Ascending aorta (tissue), 2 donors: ENCODE measurements around the gene MARK2. TPM values are rescaled to one million over a fixed set of nuclear protein-coding genes. Genes with fewer than 3 reads are reported as not detected.

Experiments used
- DNase-seq, 2 donors: peaks; one replicate each; pipeline ENCODE4 v3.0.0-alpha.2; 2019; ENCODE audit warnings: low spot score in 2 of 2
- H3K27ac ChIP-seq, 2 donors: fragments of 200-600 bp; sonication (generic); one replicate each; pipeline ENCODE4 v1.5.1; 2016 to 2017; ENCODE audit warnings: mild to moderate bottlenecking in 1 of 2
- H3K27me3 ChIP-seq: fragments of 200-600 bp; sonication (generic); one replicate; pipeline ENCODE4 v1.5.1; 2017
- H3K36me3 ChIP-seq, 2 donors: fragments of 200-600 bp; sonication (generic); one replicate each; pipeline ENCODE4 v1.5.1; 2016
- H3K4me1 ChIP-seq, 2 donors: fragments of 200-600 bp; sonication (generic); one replicate each; pipeline ENCODE4 v1.5.1; 2016 to 2017; ENCODE audit warnings: mild to moderate bottlenecking in 1 of 2
- H3K4me3 ChIP-seq, 2 donors: fragments of 200-600 bp; sonication (generic); one replicate each; pipeline ENCODE4 v1.5.1; 2016 to 2017; ENCODE audit warnings: mild to moderate bottlenecking in 1 of 2
- H3K9me3 ChIP-seq, 2 donors: fragments of 200-600 bp; sonication (generic); one replicate each; pipeline ENCODE4 v1.5.1; 2016
- intact Hi-C: fragments of 100-400 bp; cut with DNase I; formaldehyde crosslinking; loops from one replicate; pipeline ENCODE4 v1.15.1; 2023
- total RNA-seq: library from RNA; depleted of rRNA; stranded (reverse); fragments of >200 nt; gene quantifications from one replicate; pipeline ENCODE4 v1.1.0, GENCODE V29; 2016
- TF ChIP-seq, protein P1 (sequence below), 3 experiments: fragments of 200-600 bp in 2 of 3; fragments of 450-650 bp in 1 of 3; sonication (generic) in 2 of 3; IDR thresholded peaks; one replicate each; pipeline ENCODE4 v1.5.1; 2016 to 2019; ENCODE audit warnings: antibody characterized with exemption in 3 of 3, mild to moderate bottlenecking in 1 of 3, moderate library complexity in 1 of 3

MARK2 gene
- total RNA-seq, 1 donor from 2014 or later: 45.7 TPM

DNA sequence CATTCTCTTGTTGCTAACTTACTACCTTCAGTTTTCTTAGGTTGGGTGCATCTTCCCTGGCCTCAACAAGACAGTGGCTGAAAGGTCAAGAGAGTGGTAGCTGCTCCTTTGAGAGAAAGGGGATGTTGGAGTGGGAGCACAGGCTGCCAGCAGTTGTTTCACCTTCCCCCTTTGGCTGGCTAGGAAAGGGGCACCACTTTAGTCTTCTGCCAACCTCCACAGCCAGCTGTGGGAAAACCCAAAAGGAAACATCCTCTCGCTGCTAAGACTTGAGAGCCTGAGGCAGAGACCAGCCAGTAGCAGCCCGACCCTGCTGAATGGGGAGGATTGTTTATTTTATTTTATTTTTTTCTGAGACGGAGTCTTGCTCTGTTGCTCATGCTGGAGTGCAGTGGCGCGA is 34.4 kb downstream of the MARK2 start:
- no peaks in the 10 kb centered on the region for H3K9me3 ChIP-seq
- peak overlapping the region; percentile 38 to 48 for H3K27ac ChIP-seq
- H3K4me3 ChIP-seq: no peak overlapping the region
- peaks cover 20 to 54% of the 10 kb centered on the region in 2 donors for H3K4me1 ChIP-seq
- H3K36me3 ChIP-seq: no peaks in the 10 kb centered on the region
- DNase-seq: no peak
- intact Hi-C loops: loop anchor here (2.0 kb wide), 2 partner anchors 45 to 65 kb away; partner anchors contain the start of gene NAA40
- H3K27me3 ChIP-seq: no peaks in the 10 kb centered on the region
- TF ChIP-seq, protein P1, sequence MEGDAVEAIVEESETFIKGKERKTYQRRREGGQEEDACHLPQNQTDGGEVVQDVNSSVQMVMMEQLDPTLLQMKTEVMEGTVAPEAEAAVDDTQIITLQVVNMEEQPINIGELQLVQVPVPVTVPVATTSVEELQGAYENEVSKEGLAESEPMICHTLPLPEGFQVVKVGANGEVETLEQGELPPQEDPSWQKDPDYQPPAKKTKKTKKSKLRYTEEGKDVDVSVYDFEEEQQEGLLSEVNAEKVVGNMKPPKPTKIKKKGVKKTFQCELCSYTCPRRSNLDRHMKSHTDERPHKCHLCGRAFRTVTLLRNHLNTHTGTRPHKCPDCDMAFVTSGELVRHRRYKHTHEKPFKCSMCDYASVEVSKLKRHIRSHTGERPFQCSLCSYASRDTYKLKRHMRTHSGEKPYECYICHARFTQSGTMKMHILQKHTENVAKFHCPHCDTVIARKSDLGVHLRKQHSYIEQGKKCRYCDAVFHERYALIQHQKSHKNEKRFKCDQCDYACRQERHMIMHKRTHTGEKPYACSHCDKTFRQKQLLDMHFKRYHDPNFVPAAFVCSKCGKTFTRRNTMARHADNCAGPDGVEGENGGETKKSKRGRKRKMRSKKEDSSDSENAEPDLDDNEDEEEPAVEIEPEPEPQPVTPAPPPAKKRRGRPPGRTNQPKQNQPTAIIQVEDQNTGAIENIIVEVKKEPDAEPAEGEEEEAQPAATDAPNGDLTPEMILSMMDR (IDR thresholded peaks at IDR 0.05): no peak

DNA sequence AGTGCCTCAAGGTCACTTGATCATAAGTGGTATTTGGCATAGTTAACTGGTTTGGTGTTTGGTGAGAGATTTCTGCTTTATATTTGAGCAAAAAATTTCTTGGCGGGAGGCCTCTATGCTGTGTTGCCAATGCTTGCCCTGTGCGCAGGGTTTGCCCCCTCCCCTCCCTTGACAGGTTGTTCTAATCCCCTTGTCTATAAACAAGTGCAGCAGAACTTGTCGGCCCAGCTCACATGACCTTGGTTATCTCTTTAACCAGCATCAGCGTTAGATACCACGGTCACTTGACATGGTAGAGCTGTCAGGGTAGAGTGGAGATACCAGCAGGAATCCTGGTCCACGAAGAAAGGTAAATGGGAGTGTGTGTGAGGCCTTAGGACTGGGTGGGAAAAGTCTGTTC is 35.6 kb downstream of the MARK2 start:
- intact Hi-C loops: no loop called here
- Histone ChIP-seq H3K9me3 (no peaks in the 10 kb centered on the region), H3K4me3 (no peak overlapping the region), H3K4me1 (peaks cover 20 to 46% of the 10 kb centered on the region in 2 donors), H3K27ac (no peak overlapping the region), H3K27me3 (no peaks in the 10 kb centered on the region), H3K36me3 (peaks cover 0 to 2% of the 10 kb centered on the region in 2 donors)
- TF ChIP-seq, protein P1 (IDR thresholded peaks at IDR 0.05): no peak
- no peak for DNase-seq

DNA sequence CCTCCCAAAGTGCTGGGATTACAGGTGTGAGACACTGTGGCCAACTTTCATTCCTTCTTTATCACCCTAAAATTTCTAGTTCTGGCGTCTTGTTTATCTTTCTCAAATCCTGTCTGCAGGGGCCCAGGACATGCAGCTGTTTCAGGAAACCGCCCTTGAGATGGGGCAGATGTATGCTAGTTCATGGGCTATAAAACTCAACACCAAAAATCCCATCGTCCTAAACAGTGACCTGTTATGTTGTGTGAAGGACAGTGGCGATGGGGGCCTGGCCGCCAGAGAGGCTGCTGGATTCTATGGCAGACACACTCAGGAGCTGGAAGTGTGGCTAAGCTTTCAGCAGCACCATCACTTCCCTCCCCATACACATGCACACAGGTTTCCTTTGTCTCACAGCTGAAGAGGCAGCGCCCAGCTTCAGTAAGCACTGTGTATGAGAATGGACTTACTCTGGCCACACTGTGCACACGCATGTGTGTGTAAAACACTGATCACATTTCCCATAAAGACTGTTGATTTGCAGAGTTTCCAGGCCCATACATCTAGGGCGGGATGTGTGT is 36.7 kb downstream of the MARK2 start:
- intact Hi-C loops: no loop called here
- Histone ChIP-seq H3K36me3 (peaks cover 0 to 2% of the 10 kb centered on the region in 2 donors), H3K4me3 (no peak overlapping the region), H3K9me3 (no peaks in the 10 kb centered on the region), H3K4me1 (peaks cover 15 to 45% of the 10 kb centered on the region in 2 donors), H3K27me3 (no peaks in the 10 kb centered on the region), H3K27ac (no peak overlapping the region)
- DNase-seq: no peak
- TF ChIP-seq, protein P1 (IDR thresholded peaks at IDR 0.05): no peak

DNA sequence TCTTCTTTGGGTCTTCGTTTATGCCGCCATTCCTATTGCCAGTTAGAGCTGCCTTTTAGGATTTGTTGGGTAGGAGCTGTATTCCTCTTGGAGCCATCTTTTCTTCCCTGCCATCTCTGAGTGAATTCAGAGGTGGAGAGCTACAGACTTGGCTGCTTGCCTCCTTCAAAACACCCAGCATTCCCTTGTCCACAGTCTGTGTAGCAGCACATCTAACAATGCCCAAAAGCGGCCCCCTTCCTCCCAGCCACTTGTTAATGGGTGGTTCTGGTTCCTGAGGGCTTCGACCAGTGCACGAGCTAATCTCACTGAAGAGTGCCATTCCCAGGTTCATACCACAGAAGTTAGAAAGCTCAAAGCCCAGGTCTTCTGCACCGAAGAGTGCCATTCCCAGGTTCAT is 37.7 kb downstream of the MARK2 start:
- Histone ChIP-seq H3K4me1 (peaks cover 12 to 37% of the 10 kb centered on the region in 2 donors), H3K27me3 (no peaks in the 10 kb centered on the region), H3K9me3 (no peaks in the 10 kb centered on the region), H3K27ac (no peak overlapping the region), H3K4me3 (no peak overlapping the region), H3K36me3 (peaks cover 0 to 2% of the 10 kb centered on the region in 2 donors)
- intact Hi-C loops: no loop called here
- DNase-seq: no peak
- TF ChIP-seq, protein P1 (IDR thresholded peaks at IDR 0.05): no peak

GRCh38 chr11:63877658-63878241 is 38.8 kb downstream of the MARK2 start:
- intact Hi-C loops: no loop called here
- Histone ChIP-seq H3K9me3 (no peaks in the 10 kb centered on the region), H3K27ac (no peak overlapping the region), H3K4me1 (peaks cover 12 to 29% of the 10 kb centered on the region in 2 donors), H3K27me3 (no peaks in the 10 kb centered on the region), H3K4me3 (no peak overlapping the region), H3K36me3 (peaks cover 0 to 2% of the 10 kb centered on the region in 2 donors)
- TF ChIP-seq, protein P1 (IDR thresholded peaks at IDR 0.05): no peak
- no peak for DNase-seq
